Stimulated activated CD8-positive, alpha-beta memory T cell treated with anti-CD3 and anti-CD28 coated beads, Interleukin-12 subunit alpha, Interleukin-12 subunit beta, amount 100 ng/mL, for 4 hours (primary cell): ENCODE measurements around the gene RRAS2.
A peak's percentile ranks its signal among the peaks of the same experiment; 100 is the strongest.
"Not testable (repeated sequence)": the region's sequence is repeated elsewhere in the genome, so short reads cannot be mapped to it uniquely, and the experiment has no call there.

Source experiments
- DNase-seq: peaks from one replicate; pipeline ENCODE4 v3.0.0-alpha.2; 2020; ENCODE audit warnings: low read depth

Gene RRAS2

GRCh38 chr11:14255238-14255534 lies 103.8 kb downstream of the RRAS2 start:
- DNase-seq = no peak

- no peak for DNase-seq
Measured at GRCh38 chr11:14254533-14255237, 104.3 kb downstream of the RRAS2 start.

- DNase-seq = no peak
Measured at GRCh38 chr11:14253840-14254239, 105.1 kb downstream of the RRAS2 start.

- no peak for DNase-seq
Measured at GRCh38 chr11:14253421-14253820, 105.6 kb downstream of the RRAS2 start.

GRCh38 chr11:14252501-14252900 lies 106.5 kb downstream of the RRAS2 start:
- not testable (repeated sequence) for DNase-seq

GRCh38 chr11:14251754-14252153 lies 107.2 kb downstream of the RRAS2 start:
- DNase-seq = no peak

- DNase-seq = peak; percentile 26
Measured at GRCh38 chr11:14249121-14249963, 109.6 kb downstream of the RRAS2 start.

- no peak for DNase-seq
Measured at GRCh38 chr11:14248580-14248981, 110.4 kb downstream of the RRAS2 start.

- no peak for DNase-seq
Measured at GRCh38 chr11:14245444-14245843, 113.5 kb downstream of the RRAS2 start.

- DNase-seq = no peak
Measured at GRCh38 chr11:14244926-14245325, 114.1 kb downstream of the RRAS2 start.

- no peak for DNase-seq
Measured at GRCh38 chr11:14242733-14243132, 116.2 kb downstream of the RRAS2 start.

GRCh38 chr11:14242187-14242586 lies 116.8 kb downstream of the RRAS2 start:
- DNase-seq = no peak

- no peak for DNase-seq
Measured at GRCh38 chr11:14240951-14241350, 118.0 kb downstream of the RRAS2 start.

- no peak for DNase-seq
Measured at GRCh38 chr11:14240221-14240620, 118.8 kb downstream of the RRAS2 start.

GRCh38 chr11:14237444-14237961 lies 121.5 kb downstream of the RRAS2 start:
- no peak for DNase-seq

- DNase-seq = no peak
Measured at GRCh38 chr11:14235701-14236100, 123.3 kb downstream of the RRAS2 start.

- no peak for DNase-seq
Measured at GRCh38 chr11:14234446-14234845, 124.5 kb downstream of the RRAS2 start.

GRCh38 chr11:14232652-14233051 lies 126.3 kb downstream of the RRAS2 start:
- DNase-seq = no peak

GRCh38 chr11:14230407-14230806 lies 128.6 kb downstream of the RRAS2 start:
- no peak for DNase-seq

- DNase-seq = no peak
Measured at GRCh38 chr11:14229472-14229871, 129.5 kb downstream of the RRAS2 start.

- DNase-seq = no peak
Measured at GRCh38 chr11:14228356-14228755, 130.6 kb downstream of the RRAS2 start.
